H1 (cell line): ENCODE data around the gene PRSS21. TPM values are rescaled to one million over a fixed set of nuclear protein-coding genes. Genes with fewer than 3 reads are reported as not detected.

Source experiments
- CTCF ChIA-PET: fragments of 300-600 bp; sonication (Branson Sonifier 250); formaldehyde crosslinking; loops from one replicate; lab custom pipeline; 2021; ENCODE audit not compliant: partially characterized antibody; lab: Charles Lee
- POLR2A ChIA-PET: fragments of 300-600 bp; sonication (Branson Sonifier 250); formaldehyde crosslinking; loops from one replicate; lab custom pipeline; 2021; ENCODE audit warnings: inconsistent platforms; ENCODE audit not compliant: partially characterized antibody; lab: Charles Lee
- DNase-seq, 2 experiments: peaks; one replicate each; pipeline versions ENCODE4 v3.0.0 to v3.0.0-alpha.2; 2010 to 2022; ENCODE audit warnings: low spot score in 2 of 2, low read depth in 1 of 2, mixed read lengths in 1 of 2
- FAIRE-seq: peaks from 2 replicates; lab custom pipeline; 2011; peaks lifted over from hg19 to GRCh38; lab: Jason Lieb, UNC
- H2AFZ ChIP-seq: 2 replicates; pipeline ENCODE4 v1.8.1; 2012; ENCODE audit warnings: low read length, inconsistent platforms
- H2AK5ac ChIP-seq: 2 replicates; pipeline ENCODE4 v1.6.1; 2013; ENCODE audit warnings: low read depth, low read length
- H2BK120ac ChIP-seq: replicated peaks from 2 replicates; pipeline ENCODE3; 2013; ENCODE audit warnings: low read depth, low read length, inconsistent platforms
- H2BK12ac ChIP-seq: 2 replicates; pipeline ENCODE4 v1.6.1; 2013; ENCODE audit warnings: low read depth, low read length
- H2BK15ac ChIP-seq: 2 replicates; pipeline ENCODE4 v1.6.1; 2013; ENCODE audit warnings: low read length
- H2BK20ac ChIP-seq: 2 replicates; pipeline ENCODE4 v1.6.1; 2013; ENCODE audit warnings: low read length
- H2BK5ac ChIP-seq: 2 replicates; pipeline ENCODE4 v1.6.1; 2013; ENCODE audit warnings: low read depth, low read length
- H3K14ac ChIP-seq: 2 replicates; pipeline ENCODE4 v1.6.1; 2013; ENCODE audit warnings: inconsistent platforms; ENCODE audit not compliant: insufficient read length
- H3K18ac ChIP-seq: 2 replicates; pipeline ENCODE4 v1.6.1; 2013; ENCODE audit warnings: low read length; ENCODE audit errors: extremely low read depth
- H3K23ac ChIP-seq: 2 replicates; pipeline ENCODE4 v1.6.1; 2013; ENCODE audit warnings: inconsistent platforms; ENCODE audit not compliant: insufficient read length
- H3K23me2 ChIP-seq: 2 replicates; pipeline ENCODE4 v1.6.1; 2013; ENCODE audit warnings: low read depth, low read length
- H3K27ac ChIP-seq: 2 replicates; pipeline ENCODE4 v1.6.1; 2011; ENCODE audit warnings: low read depth, low read length, inconsistent platforms
- H3K27me3 ChIP-seq, 4 experiments: replicated peaks in 1 of 4; 1 replicate in 1 of 4; 2 replicates in 3 of 4; pipeline versions ENCODE4 v1.6.1 to v1.8.1; 2011 to 2013; ENCODE audit warnings: low read length in 3 of 4, mild to moderate bottlenecking in 3 of 4, inconsistent platforms in 2 of 4, mixed read lengths in 2 of 4, moderate library complexity in 1 of 4; ENCODE audit not compliant: control insufficient read depth in 3 of 4, insufficient read depth in 3 of 4; ENCODE audit errors: extremely low read depth in 1 of 4
- H3K36me3 ChIP-seq, 4 experiments: 2 replicates each; pipeline versions ENCODE4 v1.6.1 to v1.8.1; 2011 to 2013; ENCODE audit warnings: mild to moderate bottlenecking in 4 of 4, low read length in 3 of 4, moderate library complexity in 2 of 4, control low read depth in 1 of 4, inconsistent platforms in 1 of 4; ENCODE audit not compliant: insufficient read depth in 4 of 4, control insufficient read depth in 2 of 4
- H3K4ac ChIP-seq: replicated peaks from 2 replicates; pipeline ENCODE3; 2013; ENCODE audit warnings: low read length, low read depth, mixed read lengths, inconsistent platforms; ENCODE audit not compliant: insufficient read length
- H3K4me1 ChIP-seq, 4 experiments: replicated peaks in 1 of 4; 1 replicate in 1 of 4; 2 replicates in 3 of 4; pipeline versions ENCODE4 v1.6.1 to v1.8.1; 2011 to 2013; ENCODE audit warnings: low read length in 3 of 4, inconsistent platforms in 2 of 4, mixed read lengths in 1 of 4; ENCODE audit not compliant: insufficient read depth in 4 of 4, control insufficient read depth in 3 of 4
- H3K4me2 ChIP-seq, 2 experiments: 2 replicates each; pipeline versions ENCODE4 v1.6.1 to v1.8.1; 2011 to 2013; ENCODE audit warnings: low read depth in 2 of 2, low read length in 2 of 2, control low read depth in 1 of 2, inconsistent platforms in 1 of 2, mild to moderate bottlenecking in 1 of 2; ENCODE audit not compliant: insufficient read depth in 1 of 2
- H3K4me3 ChIP-seq, 4 experiments: fragments of 200-600, 300-600 bp in 1 of 4; sonication (generic), shearing (Covaris generic), sonication (Bioruptor Twin) in 1 of 4; 2 replicates each; pipeline versions ENCODE4 v1.5.1 to v1.8.1; 2011 to 2016; ENCODE audit warnings: low read length in 4 of 4, low read depth in 3 of 4, control low read depth in 2 of 4, inconsistent platforms in 2 of 4, mild to moderate bottlenecking in 2 of 4, mixed read lengths in 1 of 4, moderate library complexity in 1 of 4; ENCODE audit not compliant: insufficient read depth in 2 of 4; ENCODE audit errors: extremely low read depth in 1 of 4
- H3K56ac ChIP-seq: replicated peaks from 2 replicates; pipeline ENCODE3; 2013; ENCODE audit warnings: low read depth, mild to moderate bottlenecking, mixed read lengths, low read length, inconsistent platforms; ENCODE audit not compliant: insufficient read length
- H3K79me1 ChIP-seq: 2 replicates; pipeline ENCODE4 v1.6.1; 2013; ENCODE audit warnings: low read depth, low read length, control low read depth
- H3K79me2 ChIP-seq, 2 experiments: 2 replicates each; pipeline versions ENCODE4 v1.6.1 to v1.8.1; 2012 to 2013; ENCODE audit warnings: low read length in 2 of 2, mild to moderate bottlenecking in 2 of 2, inconsistent platforms in 1 of 2; ENCODE audit not compliant: insufficient read depth in 2 of 2, control insufficient read depth in 1 of 2
- H3K9ac ChIP-seq, 4 experiments: replicated peaks in 1 of 4; 1 replicate in 1 of 4; 2 replicates in 3 of 4; pipeline versions ENCODE4 v1.6.1 to v1.8.1; 2011 to 2013; ENCODE audit warnings: low read depth in 3 of 4, low read length in 3 of 4, control low read depth in 2 of 4, mild to moderate bottlenecking in 2 of 4, moderate library complexity in 2 of 4, inconsistent platforms in 1 of 4; ENCODE audit errors: extremely low read depth in 1 of 4
- H3K9me3 ChIP-seq, 2 experiments: 2 replicates each; pipeline versions ENCODE4 v1.6.1 to v1.8.1; 2012 to 2013; ENCODE audit warnings: mild to moderate bottlenecking in 2 of 2, moderate library complexity in 2 of 2, control low read depth in 1 of 2, inconsistent platforms in 1 of 2, low read depth in 1 of 2, low read length in 1 of 2, mixed read lengths in 1 of 2; ENCODE audit not compliant: insufficient read depth in 2 of 2
- H4K20me1 ChIP-seq, 2 experiments: replicated peaks in 1 of 2; 2 replicates each; pipeline versions ENCODE3 to v1.8.1; 2011 to 2013; ENCODE audit warnings: inconsistent platforms in 2 of 2, low read length in 2 of 2, mild to moderate bottlenecking in 1 of 2; ENCODE audit not compliant: insufficient read depth in 2 of 2, control insufficient read depth in 1 of 2
- H4K5ac ChIP-seq: 2 replicates; pipeline ENCODE4 v1.6.1; 2013; ENCODE audit warnings: low read length, low read depth, mixed read lengths, inconsistent platforms; ENCODE audit not compliant: insufficient read length
- H4K8ac ChIP-seq: 2 replicates; pipeline ENCODE4 v1.8.0; 2013; ENCODE audit warnings: mild to moderate bottlenecking, moderate library complexity, low read length, inconsistent platforms; ENCODE audit not compliant: insufficient read depth; ENCODE audit errors: extremely low read depth
- H4K91ac ChIP-seq: replicated peaks from 2 replicates; pipeline ENCODE3; 2013; ENCODE audit warnings: low read length, mixed read lengths, inconsistent platforms; ENCODE audit not compliant: insufficient read length
- CEBPB ChIP-seq: IDR thresholded peaks from 2 replicates; pipeline ENCODE4 v1.6.1; 2012; ENCODE audit warnings: low read depth, low read length
- CREB1 ChIP-seq: IDR thresholded peaks from 2 replicates; pipeline ENCODE4 v1.6.1; 2012; ENCODE audit warnings: inconsistent platforms
- KDM1A ChIP-seq: fragments of 200-600, 300-600 bp; sonication (generic); IDR thresholded peaks from 2 replicates; pipeline ENCODE4 v1.7.1; 2016; ENCODE audit warnings: mild to moderate bottlenecking, low read length, borderline replicate concordance
- KDM4A ChIP-seq: IDR thresholded peaks from one replicate; pipeline ENCODE4 v1.7.1; 2012; ENCODE audit warnings: low read depth, mild to moderate bottlenecking, moderate library complexity, low read length, inconsistent platforms; ENCODE audit not compliant: severe bottlenecking
- POLR2AphosphoS5 ChIP-seq: IDR thresholded peaks from 2 replicates; pipeline ENCODE4 v1.6.1; 2011; ENCODE audit warnings: low read depth, low read length
- SIN3A ChIP-seq, 2 experiments: IDR thresholded peaks in 1 of 2; conservative IDR thresholded peaks in 1 of 2; 2 replicates each; pipeline ENCODE4 v1.6.1; 2011 to 2012; ENCODE audit warnings: low read length in 2 of 2, improper control_type of control experiment in 1 of 2, low read depth in 1 of 2, mild to moderate bottlenecking in 1 of 2
- SIRT6 ChIP-seq: IDR thresholded peaks from one replicate; pipeline ENCODE4 v1.7.1; 2012; ENCODE audit warnings: low read length, inconsistent platforms
- TAF1 ChIP-seq: IDR thresholded peaks from 2 replicates; pipeline ENCODE4 v1.6.1; 2011; ENCODE audit warnings: mild to moderate bottlenecking, low read depth, low read length
- WGBS, 2 experiments: shearing (Covaris generic) in 1 of 2; methylation state at CpG; one replicate each; pipeline versions ENCODE4 v1.1.6 to v1.1.7; 2013 to 2015; ENCODE audit warnings: low lambda C conversion rate in 2 of 2, mixed read lengths in 2 of 2, inconsistent platforms in 1 of 2, low coverage in 1 of 2, missing lambda C conversion rate in 1 of 2; ENCODE audit not compliant: insufficient replicate concordance in 2 of 2, insufficient coverage in 1 of 2, insufficient read length in 1 of 2; ENCODE audit errors: extremely low coverage in 1 of 2, missing lambda C conversion rate in 1 of 2; 5-methylcytosine and 5-hydroxymethylcytosine counted together
- polyA plus RNA-seq, 7 experiments: library from polyadenylated mRNA; depleted of rRNA in 3 of 7; stranded (reverse) in 5 of 7; unstranded in 2 of 7; fragments of >200 nt in 5 of 7; fragments of 200-250 nt in 2 of 7; gene quantifications; 1 replicate in 5 of 7; 2 replicates in 1 of 7; 4 replicates in 1 of 7; pipeline versions ENCODE4 v1.2.1 to v1.2.3, GENCODE V29; 2011 to 2013; ENCODE audit warnings: missing spikeins in 2 of 7, mixed read lengths in 2 of 7
- total RNA-seq: library from RNA; stranded (reverse); fragmentation: NEBNext Ultra II Directional; extraction: Animal tissue kit (Norgen Biotek cat#: 25700); gene quantifications from 2 replicates; pipeline ENCODE4 v1.2.1, GENCODE V29; 2021
- TF ChIP-seq, protein P1 (sequence below): IDR thresholded peaks from 2 replicates; pipeline ENCODE4 v1.6.1; 2011; ENCODE audit warnings: low read length, improper control_type of control experiment
- TF ChIP-seq, protein P2 (sequence below), 3 experiments: IDR thresholded peaks; 1 replicate in 2 of 3; 2 replicates in 1 of 3; pipeline versions ENCODE4 v1.5.1 to v1.6.1; 2011; ENCODE audit warnings: low read length in 3 of 3, mild to moderate bottlenecking in 3 of 3, inconsistent platforms in 2 of 3, low read depth in 1 of 3, moderate library complexity in 1 of 3; ENCODE audit not compliant: insufficient read depth in 1 of 3; ENCODE audit errors: control extremely low read depth in 1 of 3

The PRSS21 gene
- total and polyA plus RNA-seq, 2 of the 8 experiments (the other 6 are each of a cell fraction or from before 2014, with no cell fraction given) = 0.76 to 1.0 TPM

DNA sequence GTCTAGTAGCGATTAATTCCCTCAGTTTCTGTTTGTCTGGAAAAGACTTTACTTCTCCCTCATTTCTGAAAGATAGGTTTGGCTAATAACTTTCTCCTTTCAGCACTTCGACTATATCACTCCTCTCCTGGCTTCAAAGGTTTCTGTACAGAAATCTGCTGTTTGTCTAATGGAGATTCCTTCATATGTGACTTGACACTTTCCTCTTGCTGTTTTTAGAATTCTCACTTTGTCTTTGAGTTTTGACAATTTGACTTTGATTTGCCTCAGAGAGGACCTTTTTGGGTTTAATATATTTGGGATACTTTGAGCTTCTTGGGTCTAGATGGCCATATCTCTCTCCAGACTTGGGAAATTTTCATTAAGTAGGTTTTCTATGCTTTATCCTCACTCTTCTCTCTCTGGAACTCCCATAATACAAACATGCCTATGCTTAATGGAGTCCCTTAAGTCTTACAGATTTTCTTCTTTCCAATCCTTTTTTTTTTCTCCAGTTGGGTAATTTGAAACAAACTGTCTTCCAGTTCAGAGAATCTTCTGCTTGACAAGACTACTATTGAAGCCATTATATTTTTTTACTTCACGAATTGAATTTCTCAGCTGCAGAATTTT lies 7.8 kb upstream of the PRSS21 start:
- Histone ChIP-seq H4K5ac (no peak overlapping the region), H3K56ac (no peak overlapping the region), H2BK15ac (no peak overlapping the region), H3K4ac (no peak overlapping the region), H3K4me3 (no peak overlapping the region), H2BK20ac (no peak overlapping the region), H3K9ac (no peak overlapping the region), H2AK5ac (no peak overlapping the region), H2BK12ac (no peak overlapping the region), H4K91ac (no peak overlapping the region), H3K4me2 (no peak overlapping the region), H2AFZ (no peak overlapping the region), H3K79me1 (no peaks in the 10 kb centered on the region), H3K4me1 (peaks cover 0 to 7% (median 1%) of the 10 kb centered on the region in 4 experiments; a peak in 2 of 7 replicates), H3K27ac (no peak overlapping the region), H3K27me3 (peaks cover 0 to 2% (median 0%) of the 10 kb centered on the region in 4 experiments; a peak in 1 of 7 replicates), H3K18ac (no peak overlapping the region), H4K8ac (no peak overlapping the region), H3K36me3 (no peaks in the 10 kb centered on the region), H4K20me1 (peaks cover 0 to 2% of the 10 kb centered on the region in 2 experiments), H2BK120ac (no peak overlapping the region), H3K79me2 (no peaks in the 10 kb centered on the region), H3K23ac (no peak overlapping the region), H3K23me2 (no peaks in the 10 kb centered on the region), H3K14ac (no peak overlapping the region), H2BK5ac (no peak overlapping the region), H3K9me3 (peaks cover 7 to 18% of the 10 kb centered on the region in 2 experiments)
- no peak for FAIRE-seq
- ChIA-PET CTCF (interaction anchor here (2.0 kb wide), 1 partner anchor 7 kb away, joined by 9 read pairs; the partner anchor contains the start of gene PRSS21), POLR2A (interaction anchor here (0.9 kb wide), 1 partner anchor 49 kb away, joined by 4 read pairs; no protein-coding TSS in a partner anchor)
- WGBS, 2 experiments = 89% methylated on average over 3 of the region's 3 CpGs; no CpG with 5 or more reads in 1 of the 2 experiments
- no peak for DNase-seq
- no peak for TF ChIP-seq CEBPB
- TF ChIP-seq, protein P1, sequence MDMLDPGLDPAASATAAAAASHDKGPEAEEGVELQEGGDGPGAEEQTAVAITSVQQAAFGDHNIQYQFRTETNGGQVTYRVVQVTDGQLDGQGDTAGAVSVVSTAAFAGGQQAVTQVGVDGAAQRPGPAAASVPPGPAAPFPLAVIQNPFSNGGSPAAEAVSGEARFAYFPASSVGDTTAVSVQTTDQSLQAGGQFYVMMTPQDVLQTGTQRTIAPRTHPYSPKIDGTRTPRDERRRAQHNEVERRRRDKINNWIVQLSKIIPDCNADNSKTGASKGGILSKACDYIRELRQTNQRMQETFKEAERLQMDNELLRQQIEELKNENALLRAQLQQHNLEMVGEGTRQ = no peak
- no peak for TF ChIP-seq SIN3A (conservative IDR thresholded peaks at IDR 0.05 in 1 of 2, IDR thresholded peaks at IDR 0.05 in 1 of 2; ENCODE audit: low read depth in 1 of 2, low read length in 2 of 2)
- no peak for TF ChIP-seq CREB1
- TF ChIP-seq TAF1 = no peak
- TF ChIP-seq, protein P2, sequence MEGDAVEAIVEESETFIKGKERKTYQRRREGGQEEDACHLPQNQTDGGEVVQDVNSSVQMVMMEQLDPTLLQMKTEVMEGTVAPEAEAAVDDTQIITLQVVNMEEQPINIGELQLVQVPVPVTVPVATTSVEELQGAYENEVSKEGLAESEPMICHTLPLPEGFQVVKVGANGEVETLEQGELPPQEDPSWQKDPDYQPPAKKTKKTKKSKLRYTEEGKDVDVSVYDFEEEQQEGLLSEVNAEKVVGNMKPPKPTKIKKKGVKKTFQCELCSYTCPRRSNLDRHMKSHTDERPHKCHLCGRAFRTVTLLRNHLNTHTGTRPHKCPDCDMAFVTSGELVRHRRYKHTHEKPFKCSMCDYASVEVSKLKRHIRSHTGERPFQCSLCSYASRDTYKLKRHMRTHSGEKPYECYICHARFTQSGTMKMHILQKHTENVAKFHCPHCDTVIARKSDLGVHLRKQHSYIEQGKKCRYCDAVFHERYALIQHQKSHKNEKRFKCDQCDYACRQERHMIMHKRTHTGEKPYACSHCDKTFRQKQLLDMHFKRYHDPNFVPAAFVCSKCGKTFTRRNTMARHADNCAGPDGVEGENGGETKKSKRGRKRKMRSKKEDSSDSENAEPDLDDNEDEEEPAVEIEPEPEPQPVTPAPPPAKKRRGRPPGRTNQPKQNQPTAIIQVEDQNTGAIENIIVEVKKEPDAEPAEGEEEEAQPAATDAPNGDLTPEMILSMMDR (IDR thresholded peaks at IDR 0.05; ENCODE audit: control extremely low read depth in 1 of 3, insufficient read depth in 1 of 3, low read depth in 1 of 3, low read length in 3 of 3) = no peak
- TF ChIP-seq KDM4A = no peak
- TF ChIP-seq POLR2AphosphoS5 = no peak
- TF ChIP-seq SIRT6 = no peak
- no peak for TF ChIP-seq KDM1A
